ENCODE data around the gene OR2T2.
"Not testable (repeated sequence)": the region's sequence is repeated elsewhere in the genome, so short reads cannot be mapped to it uniquely, and the experiment has no call there.

DNA sequence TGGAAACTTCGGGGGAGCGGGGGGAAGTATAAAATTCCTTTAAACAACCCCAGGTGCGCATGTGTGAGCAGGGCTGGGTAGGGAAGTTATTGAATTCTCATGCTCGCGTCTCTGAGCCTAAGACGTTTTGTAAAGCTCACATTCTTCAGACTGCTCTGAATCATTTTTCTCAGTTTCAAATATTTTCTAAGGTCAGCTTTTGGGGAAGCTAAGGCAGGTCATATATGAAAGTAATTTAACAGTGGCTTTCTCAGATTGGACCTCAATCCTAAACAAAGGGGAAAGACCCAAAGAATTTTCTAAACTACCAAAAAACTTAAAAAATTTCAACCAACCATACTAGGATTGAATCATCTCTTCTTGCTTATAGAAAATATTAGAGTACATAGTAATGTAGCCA is 10.5 kb upstream of the OR2T2 start:
- TF ChIP-seq POLR2AphosphoS5 (IDR thresholded peaks at IDR 0.05), result not testable (repeated sequence)
- TF ChIP-seq, protein P1, sequence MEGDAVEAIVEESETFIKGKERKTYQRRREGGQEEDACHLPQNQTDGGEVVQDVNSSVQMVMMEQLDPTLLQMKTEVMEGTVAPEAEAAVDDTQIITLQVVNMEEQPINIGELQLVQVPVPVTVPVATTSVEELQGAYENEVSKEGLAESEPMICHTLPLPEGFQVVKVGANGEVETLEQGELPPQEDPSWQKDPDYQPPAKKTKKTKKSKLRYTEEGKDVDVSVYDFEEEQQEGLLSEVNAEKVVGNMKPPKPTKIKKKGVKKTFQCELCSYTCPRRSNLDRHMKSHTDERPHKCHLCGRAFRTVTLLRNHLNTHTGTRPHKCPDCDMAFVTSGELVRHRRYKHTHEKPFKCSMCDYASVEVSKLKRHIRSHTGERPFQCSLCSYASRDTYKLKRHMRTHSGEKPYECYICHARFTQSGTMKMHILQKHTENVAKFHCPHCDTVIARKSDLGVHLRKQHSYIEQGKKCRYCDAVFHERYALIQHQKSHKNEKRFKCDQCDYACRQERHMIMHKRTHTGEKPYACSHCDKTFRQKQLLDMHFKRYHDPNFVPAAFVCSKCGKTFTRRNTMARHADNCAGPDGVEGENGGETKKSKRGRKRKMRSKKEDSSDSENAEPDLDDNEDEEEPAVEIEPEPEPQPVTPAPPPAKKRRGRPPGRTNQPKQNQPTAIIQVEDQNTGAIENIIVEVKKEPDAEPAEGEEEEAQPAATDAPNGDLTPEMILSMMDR (IDR thresholded peaks at IDR 0.05; ENCODE audit: poor library complexity, severe bottlenecking), result not testable (repeated sequence)
